OCI-LY1 (cell line): Measurements from ENCODE around the gene DHRS3.

Experiments
- H2AFZ ChIP-seq: fragments of 200-600 bp; sonication (generic), shearing (Covaris generic); 2 replicates; pipeline ENCODE4 v1.6.0; 2014; ENCODE audit warnings: antibody characterized with exemption, mild to moderate bottlenecking, low read length
- H3F3A ChIP-seq: fragments of 200-600 bp; sonication (generic), shearing (Covaris generic); 2 replicates; pipeline ENCODE4 v1.6.0; 2014; ENCODE audit warnings: mild to moderate bottlenecking, antibody characterized with exemption, low read length, moderate library complexity; ENCODE audit not compliant: insufficient read depth
- H3K27ac ChIP-seq: fragments of 200-600 bp; sonication (generic); 2 replicates; pipeline ENCODE4 v1.5.1; 2014; ENCODE audit warnings: low read length, mixed run types, mild to moderate bottlenecking, low read depth; ENCODE audit not compliant: poor library complexity, severe bottlenecking
- H3K27me3 ChIP-seq: fragments of 200-600 bp; sonication (generic); 2 replicates; pipeline ENCODE4 v1.6.0; 2014; ENCODE audit warnings: antibody characterized with exemption, mild to moderate bottlenecking, low read length, moderate library complexity; ENCODE audit not compliant: insufficient read depth
- H3K36me3 ChIP-seq: fragments of 200-600 bp; sonication (generic); 2 replicates; pipeline ENCODE4 v1.6.1; 2014; ENCODE audit warnings: mild to moderate bottlenecking, antibody characterized with exemption, low read length, moderate library complexity, mixed read lengths; ENCODE audit not compliant: insufficient read depth
- H3K4me1 ChIP-seq: fragments of 200-600 bp; sonication (generic); 2 replicates; pipeline ENCODE4 v1.5.1; 2014; ENCODE audit warnings: mild to moderate bottlenecking, low read length, moderate library complexity; ENCODE audit not compliant: insufficient read depth, severe bottlenecking
- H3K4me2 ChIP-seq: fragments of 200-600 bp; sonication (generic), shearing (Covaris generic); 2 replicates; pipeline ENCODE4 v1.6.1; 2014; ENCODE audit warnings: low read length
- H3K4me3 ChIP-seq: fragments of 200-600 bp; sonication (generic); 2 replicates; pipeline ENCODE4 v1.5.1; 2014; ENCODE audit warnings: low read length, low read depth, mild to moderate bottlenecking, mixed read lengths; ENCODE audit not compliant: poor library complexity, severe bottlenecking
- H3K79me2 ChIP-seq: fragments of 200-600 bp; shearing (Covaris generic); 2 replicates; pipeline ENCODE4 v1.6.1; 2016; ENCODE audit warnings: mixed run types, low read length, mixed read lengths; ENCODE audit not compliant: insufficient read depth
- H3K9ac ChIP-seq: fragments of 200-600 bp; sonication (generic), shearing (Covaris generic); 2 replicates; pipeline ENCODE4 v1.6.1; 2014; ENCODE audit warnings: mild to moderate bottlenecking, low read length, mixed read lengths
- H3K9me2 ChIP-seq: fragments of 200-600 bp; sonication (generic), shearing (Covaris generic); 2 replicates; pipeline ENCODE4 v1.6.1; 2014; ENCODE audit warnings: low read depth, mild to moderate bottlenecking, low read length, mixed read lengths
- H3K9me3 ChIP-seq: fragments of 200-600 bp; shearing (Covaris generic); 2 replicates; pipeline ENCODE4 v1.6.1; 2014; ENCODE audit warnings: low read length, mixed read lengths
- H4K20me1 ChIP-seq: fragments of 200-600 bp; sonication (generic), shearing (Covaris generic); 2 replicates; pipeline ENCODE4 v1.6.0; 2016; ENCODE audit warnings: mild to moderate bottlenecking, low read length; ENCODE audit not compliant: insufficient read depth
- CTCF ChIP-seq: fragments of 200-600 bp; sonication (generic), shearing (Covaris generic); IDR thresholded peaks from 2 replicates; pipeline ENCODE4 v1.5.1; 2017; ENCODE audit warnings: mild to moderate bottlenecking, antibody characterized with exemption, low read length, moderate library complexity, mixed read lengths
- EZH2 ChIP-seq: fragments of 200-600 bp; sonication (generic), shearing (Covaris generic); IDR thresholded peaks from 2 replicates; pipeline ENCODE4 v1.8.0; 2017; ENCODE audit warnings: borderline replicate concordance, mixed run types, mild to moderate bottlenecking, antibody characterized with exemption, low read length, moderate library complexity, mixed read lengths

The DHRS3 gene

GRCh38 chr1:12562955-12563576, 54.9 kb downstream of the DHRS3 start:
- H4K20me1 ChIP-seq, result no peaks in the 10 kb centered on the region
- no peak for TF ChIP-seq EZH2
- TF ChIP-seq CTCF, result no peak

GRCh38 chr1:12561121-12561520, 56.9 kb downstream of the DHRS3 start:
- Histone ChIP-seq H3K27ac (no peak overlapping the region), H3K4me3 (no peak overlapping the region), H3F3A (no peaks in the 10 kb centered on the region), H3K9ac (no peak overlapping the region), H3K9me3 (no peaks in the 10 kb centered on the region), H3K27me3 (no peaks in the 10 kb centered on the region; the same call in 1 of the 2 replicates), H3K4me1 (no peaks in the 10 kb centered on the region), H3K36me3 (no peaks in the 10 kb centered on the region), H2AFZ (no peak overlapping the region), H3K4me2 (no peak overlapping the region), H3K9me2 (no peaks in the 10 kb centered on the region), H4K20me1 (no peaks in the 10 kb centered on the region), H3K79me2 (no peaks in the 10 kb centered on the region)
- TF ChIP-seq EZH2, result no peak
- TF ChIP-seq CTCF, result no peak

More at GRCh38 chr1:12562955-12563576, 54.9 kb downstream of the DHRS3 start:
- no peaks in the 10 kb centered on the region for H3F3A ChIP-seq
- no peaks in the 10 kb centered on the region for H3K9me2 ChIP-seq
- no peak overlapping the region for H2AFZ ChIP-seq
- no peak overlapping the region for H3K4me2 ChIP-seq
- H3K4me1 ChIP-seq, result no peaks in the 10 kb centered on the region
- H3K79me2 ChIP-seq, result no peaks in the 10 kb centered on the region
- no peaks in the 10 kb centered on the region for H3K9me3 ChIP-seq
- H3K36me3 ChIP-seq, result no peaks in the 10 kb centered on the region
- no peaks in the 10 kb centered on the region; the same call in 1 of the 2 replicates for H3K27me3 ChIP-seq
- no peak overlapping the region for H3K9ac ChIP-seq
- H3K27ac ChIP-seq, result no peak overlapping the region
- no peak overlapping the region for H3K4me3 ChIP-seq

- Histone ChIP-seq H3K27ac (no peak overlapping the region), H3K36me3 (no peaks in the 10 kb centered on the region), H3K27me3 (no peaks in the 10 kb centered on the region), H3K4me1 (no peaks in the 10 kb centered on the region), H3K9me2 (no peaks in the 10 kb centered on the region), H3K4me3 (no peak overlapping the region), H2AFZ (no peak overlapping the region), H4K20me1 (no peaks in the 10 kb centered on the region), H3K9ac (no peak overlapping the region), H3K79me2 (no peaks in the 10 kb centered on the region), H3F3A (no peaks in the 10 kb centered on the region), H3K9me3 (no peaks in the 10 kb centered on the region), H3K4me2 (no peak overlapping the region)
- TF ChIP-seq EZH2 (no peak), CTCF (no peak)
Measured at GRCh38 chr1:12556957-12557935, 60.8 kb downstream of the DHRS3 start.
